Skin of body (tissue), 2 donors: Measurements from ENCODE around the gene PPOX. TPM values are rescaled to one million over a fixed set of nuclear protein-coding genes. Genes with fewer than 3 reads are reported as not detected.

Experiments
- DNase-seq: peaks from one replicate; lab custom pipeline; 2025; lab: John Stamatoyannopoulos, UW
- total RNA-seq: library from RNA; depleted of rRNA; stranded (reverse); fragments of >200 nt; gene quantifications from one replicate; pipeline ENCODE4 v1.2.3, GENCODE V29; 2014

Gene PPOX
- total RNA-seq, 1 donor from 2014 or later: 16.7 TPM

DNA sequence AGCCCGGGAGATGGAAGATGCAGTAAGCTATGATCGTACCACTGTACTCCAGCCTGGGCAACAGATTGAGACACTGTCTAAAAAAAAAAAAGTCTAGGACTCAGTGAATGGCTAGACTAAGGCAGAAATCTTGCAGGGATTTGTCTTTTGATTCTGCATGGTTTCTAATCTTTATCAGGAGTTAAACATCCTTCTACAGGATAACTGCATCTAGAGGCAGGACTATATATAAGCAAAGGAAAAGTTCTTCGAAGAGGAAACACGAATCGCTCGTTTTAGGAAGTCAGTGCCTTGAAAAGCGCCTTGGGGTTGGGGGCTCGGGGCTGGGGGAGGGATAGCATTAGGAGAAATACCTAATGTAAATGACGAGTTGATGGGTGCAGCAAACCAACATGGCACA is 13.1 kb upstream of the PPOX start:
- DNase-seq: no peak

DNA sequence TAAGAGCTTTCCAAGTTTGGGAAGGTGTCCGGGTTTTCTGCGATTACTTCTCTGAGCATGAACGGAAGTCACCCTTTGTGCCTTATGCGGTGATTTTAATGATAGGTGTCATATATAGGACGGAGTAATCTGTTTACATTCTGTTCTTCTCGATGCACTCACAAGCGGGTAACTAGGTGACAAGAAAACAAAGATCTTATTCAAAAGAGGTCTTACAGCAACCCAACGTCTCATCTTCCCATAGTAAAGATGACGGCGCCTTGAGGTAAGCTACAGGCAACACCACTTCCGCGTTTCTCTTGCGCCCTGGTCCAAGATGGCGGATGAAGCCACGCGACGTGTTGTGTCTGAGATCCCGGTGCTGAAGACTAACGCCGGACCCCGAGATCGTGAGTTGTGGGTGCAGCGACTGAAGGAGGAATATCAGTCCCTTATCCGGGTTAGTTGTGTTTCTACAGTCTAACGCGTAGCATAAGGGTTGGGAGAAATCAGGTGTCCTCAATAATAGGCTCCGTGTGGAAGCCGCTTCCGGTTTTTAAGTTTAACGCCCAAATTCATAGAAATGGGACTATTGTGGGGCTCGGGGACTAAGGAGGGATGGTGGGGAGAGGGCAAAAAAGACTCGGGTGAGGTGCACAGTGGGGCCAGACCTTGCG is 12.4 kb upstream of the PPOX start, which contains the start of gene UFC1:
UFC1 (plus strand) TSS at position 297 of the 656 bp plus-strand sequence; CDS start at position 317, 20 bp downstream.
- DNase-seq: peak; percentile 89

DNA sequence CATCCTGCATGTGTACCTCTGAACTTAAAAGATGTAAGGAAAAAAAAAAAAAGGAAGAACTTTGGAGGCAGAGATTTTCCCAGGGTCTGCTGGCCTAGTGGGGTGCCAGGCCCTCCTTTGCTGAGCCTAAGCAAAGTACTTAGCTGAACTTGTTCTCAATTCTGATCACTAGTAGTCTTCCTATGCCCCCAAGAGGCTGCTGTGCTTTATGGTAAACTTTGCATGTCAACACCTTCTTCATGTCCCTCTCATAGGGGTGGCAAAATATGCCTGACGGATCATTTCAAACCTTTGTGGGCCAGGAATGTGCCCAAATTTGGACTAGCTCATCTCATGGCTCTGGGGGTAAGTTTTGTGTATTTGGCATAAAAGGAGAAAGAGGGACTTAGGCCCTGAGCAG is 8.4 kb upstream of the PPOX start:
- no peak for DNase-seq

DNA sequence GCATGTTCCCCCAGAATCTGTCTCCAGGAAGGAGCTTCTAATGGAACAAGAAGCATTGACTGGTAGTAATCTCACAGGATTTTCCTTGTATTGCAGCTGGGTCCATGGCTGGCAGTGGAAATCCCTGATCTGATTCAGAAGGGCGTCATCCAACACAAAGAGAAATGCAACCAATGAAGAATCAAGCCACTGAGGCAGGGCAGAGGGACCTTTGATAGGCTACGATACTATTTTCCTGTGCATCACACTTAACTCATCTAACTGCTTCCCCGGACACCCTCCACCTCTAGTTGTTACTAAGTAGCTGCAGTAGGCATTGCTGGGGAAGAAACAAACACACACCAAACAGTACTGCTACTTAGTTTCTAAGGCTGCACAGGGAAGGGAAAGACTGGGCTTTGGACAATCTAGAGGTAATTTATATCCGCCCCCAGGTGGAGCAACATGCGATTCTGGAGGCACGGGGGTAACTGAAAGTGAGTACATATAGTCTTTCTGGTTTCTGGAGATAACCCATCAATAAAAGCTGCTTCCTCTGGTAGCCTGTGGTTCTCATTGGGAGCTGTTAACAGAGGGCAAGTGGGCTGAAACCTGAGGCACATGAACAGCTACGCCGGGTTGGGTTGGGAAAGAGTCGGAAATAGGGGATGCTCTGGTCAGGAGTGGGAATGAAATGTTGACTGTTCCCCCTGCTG is 7.8 kb upstream of the PPOX start:
- no peak for DNase-seq

DNA sequence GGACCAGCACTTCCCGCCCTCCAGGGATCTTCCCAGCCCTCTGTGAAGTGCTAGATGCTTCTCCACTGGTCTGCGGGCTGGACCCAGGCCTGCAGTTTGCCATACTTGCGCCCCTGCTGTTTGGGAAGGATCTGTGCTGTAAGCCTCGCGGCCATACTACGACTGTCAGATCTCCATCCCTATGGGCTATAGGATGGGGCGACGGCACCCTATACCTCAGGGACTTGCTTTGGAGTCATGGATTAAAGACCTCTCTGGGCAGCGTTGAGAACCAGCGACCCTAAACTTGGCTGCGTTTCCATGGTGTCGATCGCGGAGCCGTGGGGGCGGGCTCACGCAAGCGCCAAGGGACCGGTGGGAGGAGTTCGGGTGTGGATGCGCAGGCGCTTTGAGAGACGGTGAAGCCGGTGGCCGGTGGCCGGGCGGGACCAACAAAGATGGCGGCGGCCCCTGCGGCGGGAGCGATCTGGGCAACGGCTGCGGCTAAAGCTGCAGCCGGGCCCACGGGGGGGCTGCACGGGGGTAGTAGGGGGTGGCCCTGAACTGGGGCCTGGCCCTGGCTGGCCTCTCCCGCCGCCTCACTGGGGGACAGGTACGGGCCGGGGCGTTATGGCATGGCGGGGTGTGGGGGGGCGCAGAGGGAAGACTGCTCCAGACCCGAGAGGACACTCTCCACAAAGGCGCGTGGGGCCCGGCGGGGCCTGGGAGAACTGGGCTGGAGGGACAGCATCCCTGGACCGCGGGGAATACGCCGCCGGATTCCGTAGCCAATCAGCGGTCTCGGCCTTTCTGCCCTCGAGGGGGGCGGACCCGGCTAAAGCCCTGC is 6.9 kb upstream of the PPOX start, which contains the start of gene USP21:
USP21 (plus strand) TSS at position 414 of the 826 bp plus-strand sequence. CDS start 1,141 bp downstream, outside the sequence.
- DNase-seq: peak; percentile 87

DNA sequence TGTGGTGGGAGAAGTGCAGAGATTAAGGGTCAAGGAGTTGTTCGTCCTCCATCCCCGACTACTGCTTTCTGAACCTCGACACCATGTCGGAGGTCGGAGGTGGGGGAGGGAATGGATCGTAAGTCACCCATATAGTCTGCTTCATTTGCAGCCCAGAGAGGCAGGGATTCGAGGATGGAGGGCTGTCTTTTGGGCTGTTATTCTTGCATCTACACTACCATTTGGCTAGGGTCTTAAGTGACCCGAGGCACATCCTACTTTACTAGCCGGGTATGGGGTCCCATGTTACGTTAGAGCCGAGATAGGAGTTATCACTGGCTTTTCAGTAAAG is 6.3 kb upstream of the PPOX start:
- no peak for DNase-seq

DNA sequence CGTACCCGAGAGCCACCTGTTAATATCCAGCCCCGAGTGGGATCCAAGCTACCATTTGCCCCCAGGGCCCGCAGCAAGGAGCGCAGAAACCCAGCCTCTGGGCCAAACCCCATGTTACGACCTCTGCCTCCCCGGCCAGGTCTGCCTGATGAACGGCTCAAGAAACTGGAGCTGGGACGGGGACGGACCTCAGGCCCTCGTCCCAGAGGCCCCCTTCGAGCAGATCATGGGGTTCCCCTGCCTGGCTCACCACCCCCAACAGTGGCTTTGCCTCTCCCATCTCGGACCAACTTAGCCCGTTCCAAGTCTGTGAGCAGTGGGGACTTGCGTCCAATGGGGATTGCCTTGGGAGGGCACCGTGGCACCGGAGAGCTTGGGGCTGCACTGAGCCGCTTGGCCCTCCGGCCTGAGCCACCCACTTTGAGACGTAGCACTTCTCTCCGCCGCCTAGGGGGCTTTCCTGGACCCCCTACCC is 5.5 kb upstream of the PPOX start:
- DNase-seq: no peak

DNA sequence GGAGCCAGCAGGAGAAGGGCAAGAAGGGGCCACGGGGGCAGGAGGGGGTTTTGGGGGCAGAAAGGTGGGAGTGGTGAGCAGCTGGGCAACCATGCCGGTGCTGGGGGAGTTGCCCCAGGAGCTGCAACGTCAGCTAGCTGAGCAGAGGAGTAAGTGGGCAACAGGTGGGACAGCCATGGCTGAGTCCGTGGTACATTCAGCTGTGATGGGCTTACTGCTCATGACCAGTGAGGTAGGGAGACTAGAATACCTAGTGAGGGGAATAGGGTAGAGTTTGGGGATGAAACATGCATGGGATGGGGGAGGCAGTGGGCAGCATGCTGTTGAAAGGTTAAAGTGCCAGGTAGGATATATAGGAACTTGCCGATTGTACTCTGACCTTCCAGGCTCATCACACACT is 4.6 kb upstream of the PPOX start:
- DNase-seq: no peak

DNA sequence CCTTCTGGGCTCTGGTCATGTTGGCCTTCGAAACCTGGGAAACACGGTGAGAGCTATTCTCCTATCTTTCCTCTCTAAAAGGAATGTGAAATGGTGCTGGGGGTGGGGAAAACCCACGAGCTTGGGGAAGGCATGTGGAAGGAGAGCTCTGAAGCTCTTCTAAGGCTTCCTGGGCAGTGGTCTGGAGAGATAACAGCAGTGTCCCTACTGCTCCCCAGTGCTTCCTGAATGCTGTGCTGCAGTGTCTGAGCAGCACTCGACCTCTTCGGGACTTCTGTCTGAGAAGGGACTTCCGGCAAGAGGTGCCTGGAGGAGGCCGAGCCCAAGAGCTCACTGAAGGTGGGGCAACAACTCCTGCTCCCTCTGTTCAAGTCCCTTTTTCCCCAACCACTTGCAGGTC is 4.2 kb upstream of the PPOX start:
- no peak for DNase-seq

DNA sequence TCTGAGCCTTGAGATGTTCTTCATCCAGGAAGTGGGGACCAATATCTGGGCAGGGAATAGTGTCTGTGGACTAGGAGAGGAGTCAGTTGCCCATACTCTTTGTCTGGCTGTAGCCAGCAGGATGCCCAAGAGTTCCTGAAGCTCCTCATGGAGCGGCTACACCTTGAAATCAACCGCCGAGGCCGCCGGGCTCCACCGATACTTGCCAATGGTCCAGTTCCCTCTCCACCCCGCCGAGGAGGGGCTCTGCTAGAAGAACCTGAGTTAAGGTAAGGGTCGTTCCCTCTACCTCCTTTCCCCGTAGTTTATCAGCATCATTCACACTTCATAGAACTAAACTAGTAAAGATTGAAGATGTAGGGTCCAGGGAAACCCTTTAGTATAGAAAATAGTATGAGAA is 3.4 kb upstream of the PPOX start:
- DNase-seq: no peak

DNA sequence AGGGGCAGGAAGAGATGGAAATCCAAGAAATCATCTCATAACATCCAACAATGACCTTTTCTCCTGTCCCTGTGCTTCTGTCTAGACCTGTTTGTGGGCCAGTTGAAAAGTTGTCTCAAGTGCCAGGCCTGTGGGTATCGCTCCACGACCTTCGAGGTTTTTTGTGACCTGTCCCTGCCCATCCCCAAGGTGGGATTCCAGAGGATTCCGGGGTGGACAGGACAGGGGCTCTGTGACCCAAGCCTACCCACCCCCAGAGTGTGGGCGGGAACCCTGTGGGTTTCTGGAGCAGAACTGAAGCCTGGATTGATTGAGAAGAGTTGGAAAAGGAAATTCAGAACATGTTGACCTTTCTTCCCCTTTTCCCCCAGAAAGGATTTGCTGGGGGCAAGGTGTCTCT is 2.4 kb upstream of the PPOX start:
- no peak for DNase-seq

DNA sequence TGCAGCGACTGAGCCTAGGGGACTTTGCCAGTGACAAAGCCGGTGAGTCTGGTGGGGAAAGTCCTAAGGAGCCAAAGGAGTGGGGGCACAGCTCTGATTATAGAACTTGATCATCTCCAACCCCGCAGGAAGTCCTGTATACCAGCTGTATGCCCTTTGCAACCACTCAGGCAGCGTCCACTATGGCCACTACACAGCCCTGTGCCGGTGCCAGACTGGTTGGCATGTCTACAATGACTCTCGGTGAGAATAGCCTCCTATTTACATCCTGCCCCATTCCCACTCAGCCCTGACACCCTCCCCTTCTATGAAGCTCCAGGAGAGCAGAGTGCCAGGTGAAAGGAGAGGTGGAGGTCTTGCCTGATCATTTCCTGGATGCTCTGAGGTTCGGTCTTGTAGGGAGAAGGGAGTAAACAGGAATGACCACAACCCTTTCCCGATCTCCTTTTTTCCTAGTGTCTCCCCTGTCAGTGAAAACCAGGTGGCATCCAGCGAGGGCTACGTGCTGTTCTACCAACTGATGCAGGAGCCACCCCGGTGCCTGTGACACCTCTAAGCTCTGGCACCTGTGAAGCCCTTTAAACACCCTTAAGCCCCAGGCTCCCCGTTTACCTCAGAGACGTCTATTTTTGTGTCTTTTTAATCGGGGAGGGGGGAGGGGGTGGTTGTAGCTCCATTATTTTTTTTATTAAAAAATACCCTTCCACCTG is 1.2 kb upstream of the PPOX start:
- no peak for DNase-seq

DNA sequence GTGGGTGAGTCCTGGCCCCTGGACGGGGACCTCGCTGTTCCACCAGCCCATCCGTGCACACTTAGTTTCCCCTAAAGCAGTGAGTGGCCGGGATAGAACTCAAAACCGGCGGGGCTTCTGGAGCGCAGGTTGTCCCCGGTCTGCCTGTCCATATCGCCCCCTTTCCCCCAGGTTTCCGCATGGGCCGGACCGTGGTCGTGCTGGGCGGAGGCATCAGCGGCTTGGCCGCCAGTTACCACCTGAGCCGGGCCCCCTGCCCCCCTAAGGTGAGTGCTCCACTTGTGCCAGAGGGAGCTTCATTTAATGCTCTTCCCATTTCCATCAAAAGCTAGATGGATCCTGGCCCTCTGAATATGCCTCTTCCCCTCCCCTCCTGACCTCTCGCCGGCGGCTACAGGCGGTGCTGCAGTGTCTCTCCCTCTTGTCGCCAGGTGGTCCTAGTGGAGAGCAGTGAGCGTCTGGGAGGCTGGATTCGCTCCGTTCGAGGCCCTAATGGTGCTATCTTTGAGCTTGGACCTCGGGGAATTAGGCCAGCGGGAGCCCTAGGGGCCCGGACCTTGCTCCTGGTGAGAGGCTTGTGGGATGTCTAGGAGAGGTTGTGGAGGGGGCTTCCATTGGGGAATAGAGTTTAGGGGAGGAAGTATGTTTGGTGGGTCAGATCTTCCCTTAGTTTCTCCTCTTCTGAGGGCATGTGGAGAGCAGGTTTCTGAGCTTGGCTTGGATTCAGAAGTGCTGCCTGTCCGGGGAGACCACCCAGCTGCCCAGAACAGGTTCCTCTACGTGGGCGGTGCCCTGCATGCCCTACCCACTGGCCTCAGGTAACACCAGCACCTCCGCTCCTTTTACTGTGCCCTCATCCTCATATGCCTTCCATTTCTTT is 683 bp downstream of the PPOX start:
- no peak for DNase-seq

DNA sequence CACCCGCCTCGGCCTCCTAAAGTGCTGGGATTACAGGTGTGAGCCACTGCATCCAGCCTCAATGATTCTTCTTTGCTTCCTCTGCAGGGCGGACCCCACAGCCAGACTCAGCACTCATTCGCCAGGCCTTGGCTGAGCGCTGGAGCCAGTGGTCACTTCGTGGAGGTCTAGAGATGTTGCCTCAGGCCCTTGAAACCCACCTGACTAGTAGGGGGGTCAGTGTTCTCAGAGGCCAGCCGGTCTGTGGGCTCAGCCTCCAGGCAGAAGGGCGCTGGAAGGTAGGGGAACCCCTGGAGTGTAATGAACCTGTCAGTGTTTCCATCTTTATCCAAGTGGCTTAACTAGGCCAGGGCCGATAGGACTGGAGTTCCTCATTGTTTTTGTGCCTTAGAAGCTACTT is 2.7 kb downstream of the PPOX start:
- DNase-seq: no peak

DNA sequence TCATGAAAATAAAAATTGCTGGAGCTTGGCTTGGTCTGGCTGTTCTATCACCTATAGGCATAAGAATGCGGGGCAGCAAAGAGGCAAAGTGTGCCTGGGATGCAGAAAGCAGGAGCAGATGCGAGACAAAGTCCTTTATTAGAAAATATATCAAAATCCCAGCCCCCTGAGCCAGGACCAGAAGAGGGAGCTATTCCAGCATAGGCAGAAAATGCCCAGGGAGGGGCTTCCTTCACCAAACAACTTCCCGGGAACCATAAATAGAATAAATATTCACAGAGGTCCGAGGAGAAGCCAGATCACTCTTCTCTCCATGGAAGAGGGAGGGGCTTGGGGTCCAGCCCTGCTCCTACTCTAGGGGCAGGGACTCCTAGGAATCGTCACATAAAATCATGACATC is 5.0 kb downstream of the PPOX start:
- DNase-seq: no peak

DNA sequence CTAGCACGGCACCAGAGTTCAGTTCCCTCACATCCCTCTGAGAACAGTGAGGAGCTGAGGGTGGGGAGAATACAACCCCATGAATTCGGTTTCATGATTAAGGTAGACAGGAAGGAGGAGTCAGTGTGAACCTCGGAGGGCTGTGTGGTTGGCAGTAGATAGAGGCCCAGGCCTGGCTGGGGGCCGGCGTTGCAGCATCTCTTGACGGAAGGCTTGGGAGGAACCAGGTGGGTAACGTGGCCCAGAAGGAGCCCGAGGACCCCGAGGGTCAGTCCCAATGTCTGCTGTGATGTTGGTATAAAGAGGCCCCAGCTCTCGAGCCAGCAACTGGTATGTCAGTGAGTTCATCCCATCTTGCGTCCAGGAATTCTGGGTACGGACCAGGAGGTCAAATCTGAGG is 5.5 kb downstream of the PPOX start:
- DNase-seq: no peak

DNA sequence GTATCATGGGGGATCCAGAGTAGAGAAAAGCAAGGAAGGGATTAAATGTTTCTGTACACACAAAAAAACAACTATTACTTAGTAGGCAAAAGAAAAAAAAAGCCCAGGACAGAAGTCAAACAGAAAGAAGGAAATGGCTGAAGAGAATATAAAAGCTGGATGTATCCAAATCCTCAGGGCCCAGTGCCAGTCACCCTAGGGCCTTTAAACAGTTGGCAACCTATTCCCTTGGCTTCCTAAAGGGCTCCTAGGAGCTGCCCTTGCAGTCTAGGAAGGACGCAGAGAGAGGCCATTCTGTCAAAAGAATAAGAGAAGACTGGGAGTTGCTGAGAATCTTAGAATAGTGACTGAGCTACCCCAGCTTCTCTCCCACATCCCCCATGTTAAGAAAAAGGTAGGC is 6.1 kb downstream of the PPOX start:
- no peak for DNase-seq

DNA sequence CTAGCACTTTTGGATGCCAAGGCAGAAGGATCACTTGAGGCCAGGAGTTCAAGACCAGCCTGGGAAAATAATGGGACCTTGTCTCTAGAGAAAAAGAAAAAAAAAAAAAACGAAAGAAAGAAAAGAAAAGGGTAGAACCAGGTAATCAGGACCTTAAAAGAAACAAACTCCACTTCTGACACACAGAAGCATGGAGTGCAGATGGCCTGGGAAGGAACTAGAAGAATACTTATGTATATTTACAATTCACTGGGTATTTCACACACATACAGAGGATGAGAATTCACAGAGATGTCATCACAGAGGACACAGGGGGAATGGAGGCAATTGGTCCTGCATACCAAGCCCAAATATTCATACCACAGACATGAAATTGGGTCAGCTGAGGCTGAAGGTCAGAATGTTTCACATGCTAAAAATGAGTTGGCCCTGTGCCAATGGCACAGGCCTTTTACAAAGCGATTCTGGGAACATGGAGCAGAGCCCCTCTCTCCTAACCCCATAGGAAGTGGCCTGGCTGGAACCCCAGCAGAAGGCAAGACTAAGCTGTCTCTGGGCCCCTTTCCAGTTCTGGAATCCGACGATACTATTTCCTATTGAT is 6.7 kb downstream of the PPOX start:
- peak; percentile 48 for DNase-seq

DNA sequence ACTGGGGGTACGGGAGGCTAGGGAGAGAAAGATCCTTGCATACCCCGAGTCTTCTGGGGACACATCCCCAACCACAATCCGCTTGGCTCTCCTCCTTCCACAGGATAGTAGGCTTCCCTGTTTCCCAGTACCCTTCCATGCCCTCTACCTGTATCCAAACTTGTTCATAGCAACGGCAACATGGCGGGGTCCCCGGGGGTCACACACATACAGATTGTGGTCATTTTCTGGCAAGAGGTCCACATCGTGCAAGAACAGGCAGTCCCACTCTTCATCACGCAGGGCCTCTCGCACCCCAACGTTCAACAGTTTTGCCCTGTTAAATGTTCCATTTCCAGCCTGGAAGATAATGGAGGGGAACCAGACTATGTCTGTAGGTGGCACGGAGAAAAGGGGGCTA is 7.5 kb downstream of the PPOX start:
- DNase-seq: no peak

DNA sequence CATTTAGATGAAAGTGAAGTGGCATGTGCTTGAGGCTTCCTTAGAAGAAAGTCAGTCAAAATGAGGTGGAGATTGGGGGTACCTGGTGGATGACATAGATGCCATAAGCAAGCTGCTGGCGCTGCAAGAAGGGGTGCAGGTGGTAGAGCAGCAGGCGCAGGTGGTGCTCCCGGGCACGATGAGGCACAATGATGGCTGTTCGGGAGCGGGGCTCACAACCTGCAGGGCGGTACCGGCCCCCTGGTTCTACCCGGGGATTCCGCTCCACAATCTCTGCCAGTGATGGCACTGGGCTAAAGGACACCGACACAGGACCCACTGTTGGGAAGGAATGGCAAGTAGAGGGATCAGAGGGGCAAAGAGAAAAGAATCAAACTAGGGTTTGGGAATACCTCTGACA is 8.7 kb downstream of the PPOX start:
- no peak for DNase-seq
